Measurements from ENCODE around the gene SLC5A7.

Gene SLC5A7

GRCh38 chr2:107986278-107987217, at the start of gene SLC5A7:
TSS of gene SLC5A7 (plus strand) at chr2:107986524. CDS start at chr2:107988156, 1,632 bp downstream.
- no peak for DNase-seq

- DNase-seq, result no peak
These were observed 24.9 kb upstream of the SLC5A7 start for GRCh38 chr2:107961395-107961794.

GRCh38 chr2:107964185-107964584, 22.1 kb upstream of the SLC5A7 start:
- DNase-seq, result no peak

GRCh38 chr2:107984707-107985106, 1.6 kb upstream of the SLC5A7 start:
- no peak for DNase-seq

- DNase-seq, result no peak
These were observed 1.8 kb downstream of the SLC5A7 start for GRCh38 chr2:107988108-107988507.

GRCh38 chr2:107989445-107989844, 3.1 kb downstream of the SLC5A7 start:
- no peak for DNase-seq

- DNase-seq, result no peak
These were observed 4.4 kb downstream of the SLC5A7 start for GRCh38 chr2:107990718-107991117.

GRCh38 chr2:107992069-107992468, 5.7 kb downstream of the SLC5A7 start:
- DNase-seq, result no peak

GRCh38 chr2:107999158-107999557, 12.8 kb downstream of the SLC5A7 start:
- no peak for DNase-seq

- DNase-seq, result no peak
These were observed 24.7 kb downstream of the SLC5A7 start for GRCh38 chr2:108010912-108011591.

- no peak for DNase-seq
These were observed 27.0 kb downstream of the SLC5A7 start for GRCh38 chr2:108013305-108013704.

- no peak for DNase-seq
These were observed 36.3 kb downstream of the SLC5A7 start for GRCh38 chr2:108022628-108023027.

- DNase-seq, result no peak
These were observed 37.5 kb downstream of the SLC5A7 start for GRCh38 chr2:108023776-108024175.

- no peak for DNase-seq
These were observed 39.9 kb downstream of the SLC5A7 start for GRCh38 chr2:108026092-108026794.

GRCh38 chr2:108029496-108029895, 43.2 kb downstream of the SLC5A7 start:
- DNase-seq, result no peak

- no peak for DNase-seq
These were observed 43.6 kb downstream of the SLC5A7 start for GRCh38 chr2:108029912-108030311.

- DNase-seq, result no peak
These were observed 45.2 kb downstream of the SLC5A7 start for GRCh38 chr2:108031471-108031941.

- no peak for DNase-seq
These were observed 48.5 kb downstream of the SLC5A7 start for GRCh38 chr2:108034843-108035242.

GRCh38 chr2:108048752-108049151, 62.4 kb downstream of the SLC5A7 start:
- DNase-seq, result no peak

GRCh38 chr2:108058576-108059137, 72.3 kb downstream of the SLC5A7 start:
- DNase-seq, result no peak

- DNase-seq, result no peak
These were observed 75.2 kb downstream of the SLC5A7 start for GRCh38 chr2:108061439-108062042.
